GM21825 (cell line): Measurements from ENCODE around the gene MYO9A.

Experiments
- ATAC-seq: cut with Tn5 transposase; IDR thresholded peaks from one replicate; pipeline ENCODE4 v1.9.1; 2021; ENCODE audit warnings: mild to moderate bottlenecking, moderate library complexity; ENCODE audit not compliant: unreplicated experiment

MYO9A gene

GRCh38 chr15:71974211-71974610 is 143.7 kb downstream of the MYO9A start:
- no peak for ATAC-seq

GRCh38 chr15:71973366-71973765 is 144.6 kb downstream of the MYO9A start:
- ATAC-seq = no peak

GRCh38 chr15:71971905-71972304 is 146.0 kb downstream of the MYO9A start:
- ATAC-seq = no peak

- no peak for ATAC-seq
Measured at GRCh38 chr15:71970435-71970834, 147.5 kb downstream of the MYO9A start.

GRCh38 chr15:71962537-71962936 is 155.4 kb downstream of the MYO9A start:
- no peak for ATAC-seq

GRCh38 chr15:71957026-71957425 is 160.9 kb downstream of the MYO9A start:
- ATAC-seq = no peak

GRCh38 chr15:71951134-71951533 is 166.8 kb downstream of the MYO9A start:
- ATAC-seq = no peak

- no peak for ATAC-seq
Measured at GRCh38 chr15:71945012-71945411, 172.9 kb downstream of the MYO9A start.

- ATAC-seq = no peak
Measured at GRCh38 chr15:71943806-71944205, 174.1 kb downstream of the MYO9A start.

GRCh38 chr15:71939981-71940588 is 177.9 kb downstream of the MYO9A start:
- no peak for ATAC-seq

GRCh38 chr15:71937650-71938311 is 180.2 kb downstream of the MYO9A start:
- ATAC-seq = no peak

- no peak for ATAC-seq
Measured at GRCh38 chr15:71934446-71934845, 183.5 kb downstream of the MYO9A start.

GRCh38 chr15:71932689-71933088 is 185.3 kb downstream of the MYO9A start:
- ATAC-seq = no peak

- no peak for ATAC-seq
Measured at GRCh38 chr15:71931261-71931660, 186.7 kb downstream of the MYO9A start.

- ATAC-seq = no peak
Measured at GRCh38 chr15:71925145-71925544, 192.8 kb downstream of the MYO9A start.

- no peak for ATAC-seq
Measured at GRCh38 chr15:71921191-71921590, 196.8 kb downstream of the MYO9A start.

- ATAC-seq = no peak
Measured at GRCh38 chr15:71920573-71920972, 197.4 kb downstream of the MYO9A start.

- ATAC-seq = no peak
Measured at GRCh38 chr15:71916834-71917233, 201.1 kb downstream of the MYO9A start.

- no peak for ATAC-seq
Measured at GRCh38 chr15:71914092-71914491, 203.9 kb downstream of the MYO9A start.

GRCh38 chr15:71899674-71900073 is 218.3 kb downstream of the MYO9A start:
- no peak for ATAC-seq

GRCh38 chr15:71893691-71894090 is 224.3 kb downstream of the MYO9A start:
- no peak for ATAC-seq

GRCh38 chr15:71892335-71892734 is 225.6 kb downstream of the MYO9A start:
- ATAC-seq = no peak

- ATAC-seq = no peak
Measured at GRCh38 chr15:71891026-71891425, 226.9 kb downstream of the MYO9A start.
